GM12872 (cell line): ENCODE results near the gene IFIT2.

Experiments used
- CTCF ChIP-seq: IDR thresholded peaks from 3 replicates; pipeline ENCODE4 v1.5.1; 2011; ENCODE audit warnings: low read depth, mild to moderate bottlenecking, low read length, moderate library complexity; ENCODE audit not compliant: insufficient read depth

Gene IFIT2

GRCh38 chr10:89301721-89302445 is at the start of gene IFIT2:
Gene IFIT2, plus strand, starts transcription at chr10:89302046. Its CDS starts 78 bp downstream, at chr10:89302124.
- TF ChIP-seq CTCF = no peak

- no peak for TF ChIP-seq CTCF
Measured at GRCh38 chr10:89252225-89252585, 49.6 kb upstream of the IFIT2 start.

GRCh38 chr10:89255793-89256192 is 46.1 kb upstream of the IFIT2 start:
- no peak for TF ChIP-seq CTCF

GRCh38 chr10:89256340-89256739 is 45.5 kb upstream of the IFIT2 start:
- TF ChIP-seq CTCF = no peak

GRCh38 chr10:89256962-89257361 is 44.9 kb upstream of the IFIT2 start:
- no peak for TF ChIP-seq CTCF

GRCh38 chr10:89257581-89257980 is 44.3 kb upstream of the IFIT2 start:
- TF ChIP-seq CTCF = no peak

- no peak for TF ChIP-seq CTCF
Measured at GRCh38 chr10:89258881-89259280, 43.0 kb upstream of the IFIT2 start.
